GF-D8 (cell line): ENCODE results near the gene TH.
"Not testable (repeated sequence)": the region's sequence is repeated elsewhere in the genome, so short reads cannot be mapped to it uniquely, and the experiment has no call there.

ENCODE experiments used
- DNase-seq: peaks from one replicate; lab custom pipeline; 2025; lab: John Stamatoyannopoulos, UW

The TH gene

DNA sequence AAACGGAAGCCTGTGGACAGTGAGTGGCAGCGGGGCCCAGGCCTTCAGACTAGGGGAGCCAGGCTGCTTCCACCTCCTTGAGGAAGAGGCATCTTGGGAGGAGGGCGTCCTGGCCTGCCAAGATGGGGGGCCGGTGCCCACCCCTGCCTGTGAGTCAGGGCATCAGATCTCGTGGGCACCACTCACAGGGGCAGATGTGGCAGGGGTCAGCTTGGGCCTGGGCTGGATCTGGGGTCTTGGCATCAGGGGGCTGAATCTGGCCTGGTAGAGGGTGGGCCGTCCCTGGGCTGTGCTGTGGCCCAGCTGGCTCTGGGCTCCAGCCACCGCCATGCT, 24.1 kb upstream of the TH start:
- no peak for DNase-seq

DNA sequence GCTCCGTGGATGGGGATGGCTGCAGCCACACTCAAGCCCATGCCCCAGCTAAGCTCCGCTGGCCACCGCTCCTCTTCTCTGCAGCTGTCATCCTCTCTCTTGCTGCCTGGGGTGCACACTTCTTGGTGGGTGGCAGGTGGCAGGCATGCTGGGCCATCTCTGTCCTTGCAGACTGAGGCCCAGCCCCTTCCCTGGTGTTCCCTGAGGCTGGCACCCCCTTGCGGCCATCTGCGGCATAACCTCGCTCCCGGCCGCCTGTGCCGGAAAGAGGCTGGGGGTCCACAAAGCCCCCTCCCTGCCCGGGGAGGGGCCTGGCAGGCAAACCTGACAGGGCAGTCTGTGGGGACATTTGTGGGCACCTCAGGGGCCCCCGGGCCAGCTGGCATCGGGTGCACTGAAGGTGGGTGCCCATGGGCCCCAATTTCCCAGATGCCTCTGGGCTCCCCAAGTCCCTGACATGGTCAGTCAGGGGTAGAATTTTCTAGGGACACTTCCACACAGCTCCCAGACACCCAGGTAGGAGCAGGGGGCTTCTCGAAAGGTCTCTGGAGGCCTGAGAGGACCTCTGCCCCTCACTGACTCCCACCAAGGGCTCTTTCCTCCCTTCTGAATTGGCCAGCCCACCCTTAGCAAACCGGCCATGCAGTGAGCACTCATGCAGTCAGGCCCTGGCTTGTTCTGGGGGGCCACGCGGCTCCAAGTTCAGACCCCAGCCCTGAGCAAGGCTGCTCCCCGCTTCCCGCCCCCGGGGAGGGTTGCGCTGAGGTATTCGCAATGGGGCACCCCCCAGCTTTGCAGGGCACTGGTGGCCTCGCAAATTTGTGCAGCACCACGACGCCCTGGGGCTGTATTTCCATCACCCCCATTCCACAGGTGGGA, 23.5 kb upstream of the TH start:
- no peak for DNase-seq

DNA sequence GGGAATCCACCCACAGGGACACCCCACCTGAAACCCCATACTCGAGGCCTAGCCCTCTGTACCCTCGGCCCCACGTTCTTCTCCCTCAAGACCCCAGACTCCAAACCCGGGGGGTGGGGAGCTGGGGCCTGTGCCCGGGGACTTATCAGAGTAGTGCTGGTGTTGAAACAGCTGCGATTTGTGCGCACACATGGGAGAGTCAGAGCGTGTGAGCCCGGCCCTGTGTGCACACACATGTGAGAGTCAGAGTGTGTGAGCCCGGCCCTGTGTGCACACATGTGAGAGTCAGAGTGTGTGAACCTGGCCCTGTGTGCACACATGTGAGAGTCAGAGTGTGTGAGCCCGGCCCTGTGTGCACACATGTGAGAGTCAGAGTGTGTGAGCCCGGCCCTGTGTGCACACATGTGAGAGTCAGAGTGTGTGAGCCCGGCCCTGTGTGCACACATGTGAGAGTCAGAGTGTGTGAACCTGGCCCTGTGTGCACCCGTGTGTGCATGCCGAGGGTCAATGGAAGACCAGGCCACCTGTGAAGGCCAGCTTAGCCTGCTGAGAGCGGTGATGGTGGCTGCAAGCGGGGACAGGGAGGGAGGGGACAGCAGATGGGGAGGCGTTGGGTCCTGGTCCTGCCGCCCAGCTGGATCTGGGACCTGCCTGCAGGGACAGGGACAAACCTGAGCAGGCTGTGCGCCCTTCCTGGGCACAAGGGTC, 22.4 kb upstream of the TH start:
- not testable (repeated sequence) for DNase-seq

DNA sequence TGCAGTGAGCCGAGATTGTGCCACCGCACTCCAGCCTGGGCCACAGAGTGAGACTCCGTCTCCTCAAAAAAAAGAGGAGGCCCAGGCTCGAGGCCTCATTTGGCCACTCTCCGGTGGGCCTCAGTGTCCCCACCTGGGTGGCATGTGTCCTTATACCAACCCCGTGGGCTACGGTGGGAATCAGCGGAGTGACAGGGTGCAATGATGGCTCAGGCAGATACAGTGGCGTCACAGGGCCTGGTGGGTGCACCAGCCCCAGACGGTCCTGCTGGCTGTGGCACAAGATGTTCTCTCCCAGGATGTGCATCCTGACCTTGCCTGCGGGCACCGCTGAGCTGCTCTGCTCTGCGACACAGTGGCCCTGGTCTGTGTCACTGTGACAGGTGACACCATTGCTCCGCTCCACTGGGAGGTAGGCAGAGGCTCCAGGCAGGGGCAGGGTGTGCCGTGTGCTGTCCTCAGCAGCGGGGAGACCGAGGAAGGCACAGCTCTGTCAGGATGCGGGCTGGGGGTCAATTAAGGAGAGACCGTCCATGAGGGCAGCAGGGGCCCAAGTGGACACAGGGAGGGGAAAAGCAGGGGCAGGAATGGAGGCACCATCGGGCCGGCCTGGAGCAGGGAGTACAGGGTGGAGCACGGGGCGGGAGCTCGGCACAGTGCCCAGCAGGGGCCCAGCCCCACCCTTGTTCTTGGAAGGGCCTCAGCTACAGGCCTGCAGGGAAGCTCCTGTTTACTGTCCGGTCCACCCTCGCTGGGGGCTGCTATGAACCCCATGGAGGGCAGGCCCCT, 21.7 kb upstream of the TH start:
- no peak for DNase-seq

- DNase-seq: no peak
These were observed 20.8 kb upstream of the TH start for GRCh38 chr11:2192435-2192834.

DNA sequence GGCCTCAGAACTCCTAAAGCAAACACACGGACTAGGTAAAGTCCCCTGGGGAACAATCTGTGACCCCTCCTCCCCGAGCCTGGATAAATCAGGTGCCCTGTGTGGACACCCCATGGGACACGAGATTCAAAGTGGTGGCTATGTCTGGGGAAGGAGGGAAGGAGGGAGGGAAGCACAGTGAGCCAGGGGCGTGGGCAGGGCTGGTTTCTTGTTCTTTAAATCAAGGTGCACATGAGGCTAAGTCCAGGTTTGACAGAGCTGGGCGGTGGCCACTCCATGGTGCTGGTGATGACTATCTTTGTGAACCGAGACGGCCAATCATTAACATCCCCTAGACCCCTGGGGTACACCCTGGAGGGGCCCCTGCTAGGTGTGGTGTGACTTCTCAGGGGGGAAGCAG, 20.3 kb upstream of the TH start:
- DNase-seq: no peak

DNA sequence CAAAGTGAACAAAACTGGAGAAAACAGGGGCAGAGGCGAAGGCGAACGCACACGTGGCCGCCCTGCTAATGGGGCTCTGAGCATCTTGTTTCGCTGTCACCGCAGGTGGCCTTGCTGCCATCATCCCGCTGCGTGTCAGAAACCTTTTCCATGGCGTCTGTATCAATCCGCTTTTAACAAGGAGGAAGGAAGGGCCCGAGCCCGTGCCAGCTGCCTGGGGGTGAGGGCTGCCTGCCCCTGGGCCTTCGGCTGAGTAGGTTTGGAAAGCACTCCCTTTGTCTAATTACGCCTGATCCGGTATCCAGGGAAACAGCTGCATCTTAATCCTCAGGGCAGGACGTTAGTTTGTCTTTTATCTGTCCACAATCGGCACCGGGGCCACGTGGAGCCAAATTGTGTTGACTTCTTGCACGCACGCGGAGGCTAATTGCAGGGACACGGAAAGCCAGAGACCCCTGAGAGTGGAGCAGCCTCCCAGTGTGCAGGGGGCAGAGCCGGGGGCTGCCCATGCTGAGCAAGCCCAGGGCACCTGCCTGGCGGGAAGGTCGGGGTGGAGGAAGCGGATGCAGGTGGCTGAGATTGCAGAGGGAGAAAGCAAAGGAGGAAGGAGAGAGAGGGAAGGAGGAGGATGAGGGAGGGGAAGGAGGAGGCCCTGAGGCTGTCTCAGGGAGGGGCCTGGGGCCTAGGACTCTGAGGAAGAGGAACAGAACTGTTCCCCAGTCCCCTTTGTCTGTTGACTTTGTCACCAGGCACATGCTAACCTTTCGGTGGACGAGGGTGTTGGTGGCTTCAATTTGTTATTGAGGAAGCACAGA, 19.2 kb upstream of the TH start:
- DNase-seq: peak; percentile 42

GRCh38 chr11:2189938-2190656, 18.5 kb upstream of the TH start:
- no peak for DNase-seq

DNA sequence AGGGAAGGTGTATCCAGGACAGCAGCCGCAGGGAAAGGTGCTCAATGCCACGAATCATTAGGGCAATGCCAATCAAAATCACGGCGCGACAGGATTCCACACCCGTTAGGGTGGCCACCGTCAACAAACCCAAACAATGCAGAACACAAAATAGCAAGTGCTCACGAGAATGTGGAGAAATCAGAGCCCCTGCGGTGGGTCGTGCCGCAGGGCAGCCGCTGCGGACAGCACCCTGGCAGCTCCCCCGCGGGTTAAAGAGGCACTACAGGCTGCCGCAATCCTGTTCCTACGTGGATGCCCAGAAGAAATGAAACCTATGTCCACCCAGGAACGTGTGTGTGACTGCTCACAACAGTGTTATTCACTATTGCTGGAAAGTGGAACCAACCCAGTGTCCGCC, 17.1 kb upstream of the TH start:
- DNase-seq: no peak

GRCh38 chr11:2187280-2187707, 15.7 kb upstream of the TH start:
- DNase-seq: no peak

DNA sequence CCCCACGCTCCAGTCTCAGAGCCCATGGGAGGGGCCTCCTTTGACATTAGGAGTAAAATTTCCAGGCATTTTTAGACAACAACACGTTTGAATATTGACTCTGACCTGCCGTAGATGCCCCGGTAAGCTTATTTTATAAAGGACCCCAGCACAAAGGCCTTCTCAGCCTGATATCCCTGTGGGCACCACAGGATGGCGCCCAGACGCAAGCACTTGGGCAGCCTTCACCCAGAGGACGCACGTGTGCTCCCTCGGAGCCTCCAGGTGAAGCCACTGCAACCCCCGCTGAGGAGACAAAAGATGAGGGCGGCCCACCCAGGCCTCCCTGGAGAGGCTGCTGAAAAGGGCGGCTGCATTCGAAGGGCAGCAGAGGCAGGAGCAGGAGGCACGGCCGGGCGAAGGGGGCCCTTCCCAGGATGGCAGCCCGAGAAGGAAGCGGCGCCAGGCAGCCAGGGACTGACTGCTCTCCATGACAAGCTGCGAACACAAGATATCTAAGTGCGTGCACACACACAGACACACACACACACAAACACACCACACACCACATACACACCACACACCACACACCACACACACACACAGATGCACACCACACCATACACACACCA, 15.2 kb upstream of the TH start:
- peak; percentile 1 for DNase-seq

GRCh38 chr11:2185324-2186085, 13.9 kb upstream of the TH start:
- no peak for DNase-seq

- no peak for DNase-seq
These were observed 11.3 kb upstream of the TH start for GRCh38 chr11:2182692-2183474.

DNA sequence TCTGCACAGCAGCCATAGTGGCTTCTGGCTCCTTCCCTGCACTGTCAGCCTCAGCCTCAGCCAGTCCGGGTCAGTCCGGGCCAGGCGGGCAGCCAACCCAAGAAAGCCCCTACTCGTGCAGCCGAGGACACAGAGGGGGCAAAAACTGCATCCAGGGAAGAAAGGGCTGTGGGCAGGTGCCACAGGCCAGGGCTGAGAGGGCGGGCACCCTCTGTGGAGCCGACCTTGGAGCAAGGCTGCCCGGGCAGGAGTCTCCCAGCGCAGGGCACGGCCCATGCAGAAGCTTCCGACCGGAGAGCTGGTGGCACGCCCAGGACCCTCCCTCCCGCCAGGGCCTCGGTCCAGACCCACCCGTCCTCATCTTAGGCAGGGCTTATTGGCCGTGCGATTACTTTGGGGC, 10.5 kb upstream of the TH start:
- no peak for DNase-seq

DNA sequence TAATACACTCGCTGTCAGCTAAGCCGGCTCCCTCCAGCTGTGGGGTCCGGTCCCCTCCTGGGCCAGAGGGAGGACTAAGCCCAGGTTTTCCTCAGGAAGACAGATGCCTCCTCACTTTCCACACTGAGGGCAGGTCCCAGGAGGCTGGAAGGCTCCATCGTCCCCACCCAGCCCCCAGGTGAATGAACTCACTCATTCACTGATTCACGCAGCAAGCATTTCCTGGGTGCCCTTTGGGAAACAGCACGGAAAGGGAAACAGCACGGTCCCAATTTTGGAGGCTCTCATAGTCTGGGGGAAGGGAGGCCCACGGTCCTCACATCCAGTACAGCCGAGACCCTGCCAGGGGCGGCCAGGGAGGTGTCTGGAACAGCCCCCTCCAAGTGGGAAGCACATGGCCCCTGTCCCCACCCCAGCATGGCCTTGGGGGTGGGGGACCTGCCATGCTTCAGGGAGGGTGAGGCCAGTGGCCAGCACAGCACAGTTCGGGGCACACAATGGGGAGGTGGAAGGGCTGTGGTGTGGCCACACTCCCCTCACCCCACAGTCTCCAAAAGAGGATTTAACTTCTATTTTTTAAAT, 9.3 kb upstream of the TH start:
- DNase-seq: no peak

DNA sequence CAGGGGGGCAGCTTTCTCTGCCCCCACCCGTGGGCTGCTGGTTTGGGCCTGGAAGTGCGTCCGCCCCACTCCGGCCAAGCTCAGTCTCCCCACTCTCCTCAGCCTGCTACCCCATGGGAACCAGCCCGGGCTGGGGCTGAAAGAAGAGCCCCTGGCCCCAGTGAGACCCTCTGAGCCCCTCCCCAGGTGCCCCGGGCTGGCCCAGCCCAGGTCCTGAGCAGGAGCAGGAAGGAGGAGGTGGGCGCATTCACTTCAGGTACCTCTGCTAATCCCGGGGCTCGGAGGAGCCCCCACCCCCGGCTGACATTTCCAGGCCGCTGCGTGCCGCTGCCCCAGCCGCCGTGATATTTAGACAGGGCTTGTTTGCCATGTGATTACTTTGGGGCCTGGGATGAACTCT, 8.7 kb upstream of the TH start:
- DNase-seq: no peak

DNA sequence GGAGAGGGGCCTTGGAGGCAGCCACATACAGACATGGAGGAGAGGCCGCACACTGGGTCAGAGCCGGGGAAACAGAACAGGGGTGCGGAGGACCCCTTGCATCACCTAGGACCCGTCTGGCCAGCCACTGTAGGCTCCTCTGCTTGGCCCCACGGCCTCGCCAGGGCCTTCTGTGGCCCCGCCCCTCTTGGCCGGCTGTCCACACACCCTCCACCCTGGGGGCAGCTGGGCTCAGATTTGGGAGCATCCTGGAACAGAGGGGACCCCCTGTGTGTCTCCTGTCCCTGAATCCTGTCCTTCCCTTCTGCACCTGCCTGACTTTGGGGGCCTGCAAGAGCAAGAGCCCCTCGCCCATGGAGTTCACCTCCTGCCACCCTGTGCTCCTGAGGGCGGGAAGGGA, 7.9 kb upstream of the TH start:
- no peak for DNase-seq

- no peak for DNase-seq
These were observed 7.4 kb upstream of the TH start for GRCh38 chr11:2178906-2179494.
